HuH-7.5 (cell line): Measurements from ENCODE around the gene DIO3.
"Not testable (repeated sequence)": the region's sequence is repeated elsewhere in the genome, so short reads cannot be mapped to it uniquely, and the experiment has no call there.

Experiments used
- DNase-seq: peaks from one replicate; pipeline ENCODE4 v3.0.0; 2011; ENCODE audit warnings: low spot score

The DIO3 gene

GRCh38 chr14:101559250-101559623, 2.1 kb upstream of the DIO3 start:
- no peak for DNase-seq

- peak; percentile 76 for DNase-seq
Observed at GRCh38 chr14:101559624-101560533, 1.4 kb upstream of the DIO3 start.

GRCh38 chr14:101560534-101561113, 671 bp upstream of the DIO3 start:
- DNase-seq, result no peak

- DNase-seq, result no peak
Observed at GRCh38 chr14:101561897-101562490, 699 bp downstream of the DIO3 start.

- DNase-seq, result no peak
Observed at GRCh38 chr14:101562659-101563351, 1.5 kb downstream of the DIO3 start.

GRCh38 chr14:101563352-101563653, 2.0 kb downstream of the DIO3 start:
- no peak for DNase-seq

GRCh38 chr14:101563654-101564443, 2.6 kb downstream of the DIO3 start:
- no peak for DNase-seq

GRCh38 chr14:101564444-101564776, 3.1 kb downstream of the DIO3 start:
- no peak for DNase-seq

- no peak for DNase-seq
Observed at GRCh38 chr14:101564819-101565698, 3.8 kb downstream of the DIO3 start.

GRCh38 chr14:101567252-101567651, 6.0 kb downstream of the DIO3 start:
- no peak for DNase-seq

- no peak for DNase-seq
Observed at GRCh38 chr14:101571004-101571403, 9.7 kb downstream of the DIO3 start.

GRCh38 chr14:101572526-101572925, 11.2 kb downstream of the DIO3 start:
- DNase-seq, result not testable (repeated sequence)

- no peak for DNase-seq
Observed at GRCh38 chr14:101573289-101573688, 12.0 kb downstream of the DIO3 start.

- no peak for DNase-seq
Observed at GRCh38 chr14:101575581-101575980, 14.3 kb downstream of the DIO3 start.

GRCh38 chr14:101577221-101577909, 16.1 kb downstream of the DIO3 start:
- no peak for DNase-seq

GRCh38 chr14:101578489-101578888, 17.2 kb downstream of the DIO3 start:
- no peak for DNase-seq

- no peak for DNase-seq
Observed at GRCh38 chr14:101579372-101580080, 18.2 kb downstream of the DIO3 start.

- no peak for DNase-seq
Observed at GRCh38 chr14:101581806-101582205, 20.5 kb downstream of the DIO3 start.

- DNase-seq, result no peak
Observed at GRCh38 chr14:101582294-101582693, 21.0 kb downstream of the DIO3 start.
